Measurements from ENCODE around the gene MEI1.

- no peak for TF ChIP-seq CTCF (IDR thresholded peaks at IDR 0.05)
- TF ChIP-seq POLR2A (IDR thresholded peaks at IDR 0.05): no peak
Observed at GRCh38 chr22:41758231-41758630, 58.9 kb downstream of the MEI1 start.
